ENCODE data around the gene CDH4. TPM values are rescaled to one million over a fixed set of nuclear protein-coding genes. Genes with fewer than 3 reads are reported as not detected.

Gene CDH4
- total and polyA plus RNA-seq, 2 of the 4 experiments (the other 2 are of a cell fraction): 1.6 to 3.5 TPM

DNA sequence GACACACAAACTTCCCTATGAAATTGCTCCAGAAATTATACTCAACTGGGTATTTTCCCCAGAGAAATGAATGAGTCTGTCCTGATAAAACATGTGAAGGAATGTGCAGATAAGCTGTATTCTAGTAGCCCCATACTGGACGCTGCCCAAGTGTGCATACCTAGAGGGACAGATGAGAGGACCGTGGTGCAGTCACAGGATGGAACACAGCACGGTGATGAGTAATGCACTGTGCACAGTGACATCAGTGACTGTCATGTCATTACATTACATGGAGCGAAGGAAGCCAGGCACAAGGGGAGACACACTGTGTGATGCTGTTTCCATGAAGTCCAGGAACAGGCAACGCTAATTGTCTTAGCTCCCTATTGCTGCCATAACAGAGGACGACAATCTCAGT is 155.5 kb downstream of the CDH4 start:
- no TSS peak for BruUV-seq (replicated peaks)
- no peak overlapping the region for H4K5ac ChIP-seq (ENCODE audit: low read depth, low read length)
- in situ Hi-C loops (cut with MboI; ENCODE audit: low sequenced_read_pairs): no loop called here
- no peak overlapping the region for H3K4me2 ChIP-seq (ENCODE audit: low read depth, low read length)
- H3K4ac ChIP-seq (ENCODE audit: low read depth, low read length): no peak overlapping the region
- no peak for DNase-seq
- H3K79me1 ChIP-seq (ENCODE audit: low read depth in 1 of 2, low read length in 2 of 2): no peaks in the 10 kb centered on the region
- no peak overlapping the region for H2BK5ac ChIP-seq (ENCODE audit: low read depth, low read length, poor library complexity, severe bottlenecking)
- ATAC-seq (ENCODE audit: low read depth): peak; percentile 24; the same call in 1 of the 2 replicates
- 85% methylated on average over 6 of the region's 6 CpGs; no CpG with 5 or more reads in 1 of the 2 experiments for WGBS, 2 experiments (ENCODE audit: extremely low coverage in 2 of 2, insufficient read length in 1 of 2)
- H3K4me3 ChIP-seq (ENCODE audit: insufficient read depth, low read depth, low read length): no peak overlapping the region
- H2AK9ac ChIP-seq (replicated peaks; ENCODE audit: low read depth, low read length, poor library complexity): no peak overlapping the region
- H2BK20ac ChIP-seq (ENCODE audit: low read depth, low read length): no peak overlapping the region
- POLR2A ChIA-PET (ENCODE audit: unreplicated experiment): no interaction called here
- no peak overlapping the region for H3K56ac ChIP-seq (ENCODE audit: extremely low read depth, insufficient read depth, low read length)
- H2AFZ ChIP-seq (replicated peaks; ENCODE audit: low read length, poor library complexity): peak overlapping the region; percentile 7
- no peak overlapping the region for H2BK120ac ChIP-seq (ENCODE audit: low read depth, low read length)
- H2AK5ac ChIP-seq (ENCODE audit: low read depth, low read length): no peak overlapping the region
- no peaks in the 10 kb centered on the region; the same call in 1 of the 2 replicates for H3K9me3 ChIP-seq (ENCODE audit: control insufficient read depth, insufficient read depth, low read length)
- no peak overlapping the region for H3K14ac ChIP-seq (replicated peaks; ENCODE audit: low read depth, low read length)
- intact Hi-C loops (cut with micrococcal nuclease): no loop called here
- no peaks in the 10 kb centered on the region for H3K27me3 ChIP-seq (ENCODE audit: control insufficient read depth, insufficient read depth, low read length)
- TF ChIP-seq MAZ (IDR thresholded peaks at IDR 0.05; ENCODE audit: borderline replicate concordance, low read depth, low read length): no peak
- no peak for TF ChIP-seq FOS (IDR thresholded peaks at IDR 0.05; ENCODE audit: low read depth, low read length)
- no peak for TF ChIP-seq ELK1 (IDR thresholded peaks at IDR 0.05; ENCODE audit: borderline replicate concordance, low read depth, low read length)
- H3K23ac ChIP-seq (ENCODE audit: low read depth, low read length): no peak overlapping the region
- H3K9me1 ChIP-seq (ENCODE audit: insufficient read depth, low read length): no peaks in the 10 kb centered on the region
- H3K36me3 ChIP-seq (ENCODE audit: control insufficient read depth, insufficient read depth, low read length): no peaks in the 10 kb centered on the region
- no peak overlapping the region for H3K9ac ChIP-seq (ENCODE audit: low read depth, low read length)
- H3K27ac ChIP-seq (ENCODE audit: insufficient read depth, low read length): no peak overlapping the region
- no peak overlapping the region for H4K91ac ChIP-seq (ENCODE audit: insufficient read depth, low read depth, low read length)
- H3K18ac ChIP-seq (ENCODE audit: low read depth, low read length): no peak overlapping the region
- H2BK15ac ChIP-seq (ENCODE audit: low read depth, low read length): no peak overlapping the region
- no peaks in the 10 kb centered on the region; the same call in 1 of the 2 replicates for H4K20me1 ChIP-seq (ENCODE audit: insufficient read depth, low read length)
- H4K8ac ChIP-seq (ENCODE audit: low read depth in 2 of 2, low read length in 2 of 2): no peak overlapping the region
- CTCF ChIA-PET: no interaction called here
- dilution Hi-C loops (cut with HindIII; ENCODE audit: low sequenced_read_pairs, unreplicated experiment): no loop called here
- H3K4me1 ChIP-seq (ENCODE audit: control insufficient read depth, insufficient read depth, low read length): no peaks in the 10 kb centered on the region

Measured in IMR-90 (cell line).